Central memory CD8-positive, alpha-beta T cell (primary cell): ENCODE data around the gene BTBD7.

Experiments
- ATAC-seq: fragments of 150-1000 bp; cut with Tn5 transposase; replicated peaks from 2 replicates; pipeline ENCODE4 v1.10.0; 2022; ENCODE audit warnings: mild to moderate bottlenecking, moderate FRiP score, moderate number of reproducible peaks; ENCODE audit not compliant: poor library complexity, severe bottlenecking; ENCODE audit errors: extremely low read depth
- DNase-seq, 2 donors: peaks; one replicate each; pipeline ENCODE4 v3.0.0; 2021; ENCODE audit warnings: low spot score in 2 of 2
- H3K27ac Mint-ChIP-seq: one replicate; pipeline ENCODE4 v1.8.0; 2022; ENCODE audit warnings: low read depth, mild to moderate bottlenecking, moderate library complexity, mixed read lengths
- H3K27me3 Mint-ChIP-seq: one replicate; pipeline ENCODE4 v1.8.0; 2022; ENCODE audit warnings: mixed read lengths
- H3K36me3 Mint-ChIP-seq: one replicate; pipeline ENCODE4 v1.8.0; 2022; ENCODE audit warnings: mild to moderate bottlenecking, moderate library complexity, mixed read lengths; ENCODE audit not compliant: insufficient read depth
- H3K4me1 Mint-ChIP-seq: one replicate; pipeline ENCODE4 v1.8.0; 2022; ENCODE audit warnings: mixed read lengths
- H3K4me3 Mint-ChIP-seq: one replicate; pipeline ENCODE4 v1.8.0; 2022; ENCODE audit warnings: mild to moderate bottlenecking, moderate library complexity, mixed read lengths
- H3K9me3 Mint-ChIP-seq: one replicate; pipeline ENCODE4 v1.8.0; 2022; ENCODE audit warnings: mixed read lengths

BTBD7 gene

DNA sequence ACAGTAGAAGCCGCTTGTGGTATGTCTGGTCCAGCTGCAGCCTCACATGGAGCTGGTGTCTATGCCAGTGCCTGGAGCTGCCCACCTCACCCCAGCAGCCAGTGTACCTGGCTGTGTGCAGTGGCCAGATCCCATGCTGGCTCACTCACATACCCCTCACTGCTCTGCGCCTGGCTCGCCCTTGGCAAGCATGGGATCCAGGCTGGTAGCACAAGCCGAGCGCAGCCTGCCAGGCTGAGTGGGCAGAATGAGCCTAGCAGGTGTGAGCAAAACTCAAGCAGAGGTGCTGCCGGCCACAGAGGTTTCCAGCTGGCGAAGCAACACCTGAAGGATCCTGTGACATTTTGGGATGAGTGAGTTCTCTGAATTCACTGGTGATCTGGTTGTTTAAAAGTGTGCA is 5.0 kb upstream of the BTBD7 start:
- H3K27me3 Mint-ChIP-seq = no peaks in the 10 kb centered on the region
- H3K4me3 Mint-ChIP-seq = no peak overlapping the region
- H3K9me3 Mint-ChIP-seq = peaks cover 5% of the 10 kb centered on the region
- no peak overlapping the region for H3K27ac Mint-ChIP-seq
- ATAC-seq (no peak), DNase-seq (no peak)
- H3K36me3 Mint-ChIP-seq = peaks cover 8% of the 10 kb centered on the region
- peaks cover 8% of the 10 kb centered on the region for H3K4me1 Mint-ChIP-seq

DNA sequence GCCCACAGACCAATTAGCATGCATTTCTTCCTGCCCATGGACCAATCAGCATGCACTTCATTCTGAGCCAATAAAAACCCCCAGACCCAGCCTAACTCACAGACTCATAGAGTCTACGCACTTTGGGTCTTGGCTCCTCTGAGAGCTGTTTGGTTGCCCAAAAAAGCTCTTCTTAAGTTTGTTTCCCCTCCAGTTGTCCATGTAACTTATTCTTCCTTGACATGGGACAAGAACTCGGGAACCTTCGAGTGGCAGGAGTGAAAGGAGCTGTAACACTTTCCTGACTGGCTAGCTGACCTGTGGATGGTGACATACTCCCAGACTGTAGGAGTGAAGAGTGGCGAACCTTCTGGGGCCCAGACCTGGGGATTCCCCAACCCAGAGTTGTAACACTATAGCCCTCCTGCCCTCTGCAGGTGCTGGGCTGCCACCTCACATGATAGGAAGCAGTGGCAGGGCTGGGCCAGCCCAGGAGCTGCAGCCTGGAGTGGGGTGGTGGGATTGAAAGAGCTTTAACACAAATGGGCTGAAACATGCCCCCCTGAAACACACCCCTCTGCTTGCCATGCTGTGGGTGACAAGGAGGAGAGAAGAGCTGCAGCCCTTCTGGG is 4.4 kb upstream of the BTBD7 start:
- Mint-ChIP-seq H3K4me3 (no peak overlapping the region), H3K4me1 (peaks cover 8% of the 10 kb centered on the region), H3K36me3 (peaks cover 11% of the 10 kb centered on the region), H3K9me3 (peaks cover 5% of the 10 kb centered on the region), H3K27ac (no peak overlapping the region), H3K27me3 (no peaks in the 10 kb centered on the region)
- no peak for ATAC-seq
- DNase-seq = no peak

DNA sequence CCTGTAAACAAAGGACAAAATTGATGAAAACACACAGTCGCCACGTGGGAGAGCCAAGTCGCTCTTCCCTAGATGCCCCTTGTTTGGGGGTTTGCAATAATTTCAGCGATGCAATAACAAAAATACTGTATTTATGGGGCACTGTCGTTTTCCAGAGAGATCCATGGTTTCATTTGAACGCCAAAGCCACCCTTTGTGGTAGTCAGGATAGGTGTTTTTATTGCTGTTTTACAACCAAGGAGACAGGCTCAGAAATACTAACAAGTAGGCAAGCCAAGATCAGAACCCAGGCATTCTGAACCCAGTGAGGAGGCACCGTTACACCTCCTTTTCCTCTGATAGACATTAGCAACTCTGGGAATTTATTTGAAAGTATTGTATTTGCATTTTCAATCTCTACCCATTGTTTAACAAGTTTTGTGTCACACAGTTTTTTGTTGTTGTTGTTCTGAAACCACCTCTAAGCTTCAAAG is 831 bp upstream of the BTBD7 start:
- Mint-ChIP-seq H3K4me1 (peaks cover 41% of the 10 kb centered on the region), H3K36me3 (peaks cover 12% of the 10 kb centered on the region), H3K9me3 (no peaks in the 10 kb centered on the region), H3K27me3 (no peaks in the 10 kb centered on the region), H3K27ac (peak overlapping the region; percentile 94), H3K4me3 (peak overlapping the region; percentile 92)
- no peak for DNase-seq
- no peak for ATAC-seq

DNA sequence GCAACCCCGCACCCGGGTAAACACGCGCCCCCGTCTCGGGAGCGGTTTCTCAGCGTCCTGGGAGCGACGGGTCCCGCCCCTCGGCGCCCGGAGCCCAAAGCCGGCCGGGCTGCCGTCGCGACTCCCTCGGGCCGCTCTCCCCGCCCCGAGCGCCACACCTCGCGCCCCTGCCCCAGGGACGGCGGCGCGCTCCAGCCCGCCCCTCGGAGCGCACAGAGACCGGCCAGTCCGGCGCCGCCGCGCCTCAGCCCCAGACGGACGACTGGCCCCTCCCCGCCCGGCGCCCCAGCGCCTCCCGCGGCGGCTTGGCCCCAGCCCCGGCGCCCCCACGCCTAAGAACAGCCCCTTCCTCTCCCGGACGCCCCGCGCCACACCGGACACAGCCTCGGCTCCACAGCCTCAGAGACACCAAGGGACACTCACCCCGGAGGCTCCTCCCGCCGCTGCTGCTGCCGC is 411 bp downstream of the BTBD7 start:
- peaks cover 12% of the 10 kb centered on the region for H3K36me3 Mint-ChIP-seq
- H3K9me3 Mint-ChIP-seq = no peaks in the 10 kb centered on the region
- H3K4me3 Mint-ChIP-seq = peak overlapping the region; percentile 92
- DNase-seq (peak; percentile 10 to 21), ATAC-seq (peak; percentile 25)
- H3K27me3 Mint-ChIP-seq = no peaks in the 10 kb centered on the region
- H3K27ac Mint-ChIP-seq = peak overlapping the region; percentile 94
- H3K4me1 Mint-ChIP-seq = peaks cover 49% of the 10 kb centered on the region

DNA sequence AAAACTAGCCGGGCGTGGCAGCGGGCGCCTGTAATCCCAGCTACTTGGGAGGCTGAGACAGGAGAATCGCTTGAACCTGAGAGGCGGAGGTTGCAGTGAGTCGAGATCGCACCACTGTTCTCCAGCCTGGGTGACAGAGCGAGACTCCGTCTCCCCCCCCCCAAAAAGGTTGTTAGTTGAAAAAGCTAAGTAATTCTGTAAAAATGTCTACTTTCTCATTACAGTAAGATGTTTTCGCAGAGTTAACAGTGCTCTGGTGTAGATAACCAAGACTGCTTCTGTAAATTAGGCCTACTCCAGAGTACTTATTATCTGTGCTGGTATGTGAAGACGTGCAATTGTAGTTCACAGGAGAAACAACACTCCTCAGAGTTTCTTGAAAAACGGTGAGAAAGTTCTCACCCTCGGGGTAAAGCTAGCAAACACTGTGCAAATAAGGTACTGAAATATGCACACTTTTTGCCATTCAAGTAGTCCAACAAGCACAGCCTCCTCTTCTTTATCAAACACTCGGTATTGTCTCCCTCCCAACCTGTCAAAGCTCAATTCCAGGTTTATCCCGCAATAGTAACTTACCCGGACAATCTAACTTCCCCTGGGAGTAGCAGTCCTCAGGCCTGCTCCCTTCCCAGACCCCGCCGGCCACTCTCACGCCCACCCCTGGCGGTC is 974 bp downstream of the BTBD7 start:
- Mint-ChIP-seq H3K4me3 (peak overlapping the region; percentile 92), H3K27me3 (no peaks in the 10 kb centered on the region), H3K27ac (peak overlapping the region; percentile 94), H3K4me1 (peaks cover 51% of the 10 kb centered on the region), H3K9me3 (no peaks in the 10 kb centered on the region), H3K36me3 (peaks cover 12% of the 10 kb centered on the region)
- no peak for ATAC-seq
- peak in 1 of 2 donors; percentile 13 for DNase-seq

GRCh38 chr14:93331002-93331727 is 1.7 kb downstream of the BTBD7 start:
- H3K27me3 Mint-ChIP-seq = no peaks in the 10 kb centered on the region
- peaks cover 51% of the 10 kb centered on the region for H3K4me1 Mint-ChIP-seq
- H3K9me3 Mint-ChIP-seq = no peaks in the 10 kb centered on the region
- DNase-seq (no peak), ATAC-seq (no peak)
- peak overlapping the region; percentile 94 for H3K27ac Mint-ChIP-seq
- H3K36me3 Mint-ChIP-seq = peaks cover 15% of the 10 kb centered on the region
- H3K4me3 Mint-ChIP-seq = peak overlapping the region; percentile 92

GRCh38 chr14:93330609-93331000 is 2.2 kb downstream of the BTBD7 start:
- H3K4me3 Mint-ChIP-seq = peak overlapping the region; percentile 92
- peaks cover 51% of the 10 kb centered on the region for H3K4me1 Mint-ChIP-seq
- H3K9me3 Mint-ChIP-seq = no peaks in the 10 kb centered on the region
- ATAC-seq (no peak), DNase-seq (no peak)
- H3K27me3 Mint-ChIP-seq = no peaks in the 10 kb centered on the region
- peaks cover 15% of the 10 kb centered on the region for H3K36me3 Mint-ChIP-seq
- H3K27ac Mint-ChIP-seq = peak overlapping the region; percentile 94

- DNase-seq (no peak), ATAC-seq (no peak)
- no peak overlapping the region for H3K27ac Mint-ChIP-seq
- H3K9me3 Mint-ChIP-seq = no peaks in the 10 kb centered on the region
- H3K36me3 Mint-ChIP-seq = peaks cover 15% of the 10 kb centered on the region
- H3K27me3 Mint-ChIP-seq = no peaks in the 10 kb centered on the region
- H3K4me3 Mint-ChIP-seq = peak overlapping the region; percentile 92
- H3K4me1 Mint-ChIP-seq = peaks cover 51% of the 10 kb centered on the region
Measured at GRCh38 chr14:93329965-93330608, 2.7 kb downstream of the BTBD7 start.

DNA sequence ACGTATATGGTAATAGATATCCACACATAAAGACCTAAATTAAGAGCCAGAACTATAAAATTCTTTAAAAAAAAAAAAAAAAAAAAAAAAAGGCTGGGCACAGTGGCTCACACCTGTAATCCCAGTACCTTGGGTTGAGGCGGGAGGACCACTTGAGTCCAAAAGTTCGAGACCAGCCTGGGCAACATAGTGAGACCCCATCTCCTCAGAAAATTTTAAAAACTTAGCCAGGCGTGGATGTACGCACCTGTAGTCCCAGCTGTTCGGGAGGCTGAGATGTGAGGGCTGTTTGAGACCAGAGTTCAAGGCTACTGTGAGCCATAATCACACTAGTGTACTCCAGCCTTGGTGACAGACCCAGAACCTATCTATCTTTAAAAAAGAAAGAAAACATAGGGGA is 4.3 kb downstream of the BTBD7 start:
- Mint-ChIP-seq H3K4me1 (peaks cover 57% of the 10 kb centered on the region), H3K9me3 (no peaks in the 10 kb centered on the region), H3K27ac (no peak overlapping the region), H3K4me3 (no peak overlapping the region), H3K27me3 (no peaks in the 10 kb centered on the region), H3K36me3 (peaks cover 16% of the 10 kb centered on the region)
- ATAC-seq = no peak
- DNase-seq = no peak

DNA sequence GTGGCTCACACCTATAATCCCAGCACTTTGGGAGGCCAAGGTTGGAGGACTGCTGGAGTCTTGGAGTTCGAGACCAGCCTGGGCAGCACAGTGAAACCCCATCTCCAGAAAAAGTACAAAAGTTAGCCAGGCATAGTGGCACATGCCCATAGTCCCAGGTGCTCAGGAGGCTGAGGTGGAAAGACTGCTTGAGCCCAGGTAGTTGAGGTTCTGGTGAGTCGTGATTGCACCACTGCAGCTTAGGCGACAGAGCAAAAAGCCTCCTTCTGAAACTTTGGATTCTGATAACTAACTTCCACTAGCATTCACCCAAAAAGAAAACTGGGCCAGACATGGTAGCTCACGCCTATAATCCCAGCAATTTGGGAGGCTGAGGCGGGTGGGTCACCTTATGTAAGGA is 6.6 kb downstream of the BTBD7 start:
- Mint-ChIP-seq H3K27ac (no peak overlapping the region), H3K9me3 (no peaks in the 10 kb centered on the region), H3K4me3 (no peak overlapping the region), H3K36me3 (peaks cover 5% of the 10 kb centered on the region), H3K4me1 (peaks cover 53% of the 10 kb centered on the region), H3K27me3 (no peaks in the 10 kb centered on the region)
- no peak for DNase-seq
- no peak for ATAC-seq

GRCh38 chr14:93323600-93324174 is 9.1 kb downstream of the BTBD7 start:
- no peak for ATAC-seq
- no peak overlapping the region for H3K27ac Mint-ChIP-seq
- no peak for DNase-seq
- H3K36me3 Mint-ChIP-seq = peaks cover 5% of the 10 kb centered on the region
- no peak overlapping the region for H3K4me3 Mint-ChIP-seq
- no peaks in the 10 kb centered on the region for H3K9me3 Mint-ChIP-seq
- H3K27me3 Mint-ChIP-seq = no peaks in the 10 kb centered on the region
- H3K4me1 Mint-ChIP-seq = peaks cover 49% of the 10 kb centered on the region

DNA sequence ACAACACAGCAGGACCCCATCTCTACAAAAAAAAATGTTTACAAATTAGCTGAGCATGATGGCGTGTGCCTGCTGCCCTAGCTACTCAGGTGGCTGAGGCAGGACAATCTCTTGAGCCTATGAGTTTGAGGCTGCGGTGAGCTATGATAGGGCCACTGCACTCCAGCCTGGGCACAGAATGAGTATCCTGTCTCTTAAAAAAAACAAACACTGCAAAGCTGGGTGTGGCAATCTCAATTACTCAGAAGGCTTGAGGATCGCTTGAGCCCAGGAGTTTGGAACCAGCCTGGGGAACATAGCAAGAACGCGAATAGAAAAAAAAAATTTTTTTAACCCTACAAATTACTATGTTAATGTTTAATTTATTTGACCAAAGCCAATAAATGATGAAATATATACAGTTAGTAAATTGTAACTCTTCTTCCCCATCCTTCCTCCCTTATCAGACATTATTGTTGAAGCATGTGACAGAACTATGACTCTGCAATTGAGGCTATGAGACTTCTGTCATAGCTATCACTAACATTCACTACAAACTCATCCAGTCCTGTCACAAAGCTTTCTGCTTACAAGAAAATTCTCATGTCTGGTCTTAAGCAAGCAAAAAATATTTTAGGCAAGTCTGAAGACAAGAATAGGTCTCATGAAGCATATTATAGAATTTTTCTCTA is 9.8 kb downstream of the BTBD7 start:
- H3K4me3 Mint-ChIP-seq = no peak overlapping the region
- peaks cover 5% of the 10 kb centered on the region for H3K36me3 Mint-ChIP-seq
- DNase-seq (no peak), ATAC-seq (no peak)
- peaks cover 54% of the 10 kb centered on the region for H3K4me1 Mint-ChIP-seq
- H3K9me3 Mint-ChIP-seq = no peaks in the 10 kb centered on the region
- H3K27me3 Mint-ChIP-seq = no peaks in the 10 kb centered on the region
- no peak overlapping the region for H3K27ac Mint-ChIP-seq
